LNCAP (cell line): ENCODE data around the gene DFFB.

Experiments used
- CTCF ChIP-seq: fragments of 450-650 bp; IDR thresholded peaks from 2 replicates; pipeline ENCODE4 v1.5.1; 2017; ENCODE audit warnings: mild to moderate bottlenecking

Gene DFFB

GRCh38 chr1:3908886-3909517, 51.7 kb downstream of the DFFB start:
- no peak for TF ChIP-seq CTCF

- TF ChIP-seq CTCF = no peak
Measured at GRCh38 chr1:3909615-3910014, 52.3 kb downstream of the DFFB start.

- TF ChIP-seq CTCF = no peak
Measured at GRCh38 chr1:3910049-3910731, 52.9 kb downstream of the DFFB start.

- peak; percentile 88 for TF ChIP-seq CTCF
Measured at GRCh38 chr1:3910857-3911845, 53.9 kb downstream of the DFFB start.

- no peak for TF ChIP-seq CTCF
Measured at GRCh38 chr1:3911981-3912808, 54.9 kb downstream of the DFFB start.

GRCh38 chr1:3912809-3913685, 55.8 kb downstream of the DFFB start:
- no peak for TF ChIP-seq CTCF
